ENCODE data around the gene DPH2. TPM values are rescaled to one million over a fixed set of nuclear protein-coding genes. Genes with fewer than 3 reads are reported as not detected.

The DPH2 gene
- polyA plus RNA-seq, 3 donors = 13.0 to 23.6 (median 14.1) TPM

DNA sequence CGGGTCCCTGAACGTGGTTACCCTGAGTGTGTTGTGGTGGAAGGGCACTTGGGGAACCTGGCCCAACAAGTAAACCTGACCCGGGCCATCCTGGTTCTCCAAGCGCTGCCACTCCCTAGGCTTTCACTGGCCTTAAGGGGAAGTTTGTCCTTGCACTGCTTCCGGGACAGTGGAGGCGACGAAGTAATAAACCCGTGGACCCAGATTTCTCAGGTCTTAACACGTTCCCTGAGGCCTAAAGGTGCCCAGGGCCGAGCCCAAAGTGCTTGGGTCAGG lies 21.3 kb downstream of the DPH2 start:
- H3K36me3 Mint-ChIP-seq = no peaks in the 10 kb centered on the region
- Histone ChIP-seq H3K9me3 (replicated peaks in 1 of 2; ENCODE audit: control insufficient read depth in 1 of 2, insufficient read depth in 1 of 2, low read length in 2 of 2) (no peaks in the 10 kb centered on the region), H3K79me2 (ENCODE audit: insufficient read depth, low read length) (no peaks in the 10 kb centered on the region), H3K4me2 (replicated peaks; ENCODE audit: extremely low read depth, low read length, poor library complexity, severe bottlenecking) (peak overlapping the region; percentile 93), H2AFZ (ENCODE audit: insufficient read depth, low read depth, low read length, poor library complexity, severe bottlenecking) (peak overlapping the region; percentile 90), H3K27ac (ENCODE audit: low read depth in 1 of 2, low read length in 2 of 2) (peak overlapping the region; percentile 56 to 82), H4K20me1 (ENCODE audit: insufficient read depth, low read length) (no peaks in the 10 kb centered on the region), H3K4me3 (replicated peaks in 1 of 3; ENCODE audit: low read depth in 2 of 3, low read length in 3 of 3) (peak overlapping the region; percentile 49 to 92 (median 67)), H3K4me1 (ENCODE audit: control insufficient read depth in 1 of 2, insufficient read depth in 2 of 2, low read length in 2 of 2) (peaks cover 13 to 19% of the 10 kb centered on the region in 2 donors), H3K36me3 (replicated peaks in 1 of 2; ENCODE audit: control insufficient read depth in 1 of 2, insufficient read depth in 2 of 2, low read length in 2 of 2) (no peaks in the 10 kb centered on the region), H3K9ac (ENCODE audit: insufficient read depth, low read length, poor library complexity, severe bottlenecking) (peak overlapping the region; percentile 64), H3K27me3 (ENCODE audit: control insufficient read depth in 2 of 2, insufficient read depth in 2 of 2, low read length in 2 of 2) (no peaks in the 10 kb centered on the region)
- no peak for DNase-seq
- TF ChIP-seq, protein P1, sequence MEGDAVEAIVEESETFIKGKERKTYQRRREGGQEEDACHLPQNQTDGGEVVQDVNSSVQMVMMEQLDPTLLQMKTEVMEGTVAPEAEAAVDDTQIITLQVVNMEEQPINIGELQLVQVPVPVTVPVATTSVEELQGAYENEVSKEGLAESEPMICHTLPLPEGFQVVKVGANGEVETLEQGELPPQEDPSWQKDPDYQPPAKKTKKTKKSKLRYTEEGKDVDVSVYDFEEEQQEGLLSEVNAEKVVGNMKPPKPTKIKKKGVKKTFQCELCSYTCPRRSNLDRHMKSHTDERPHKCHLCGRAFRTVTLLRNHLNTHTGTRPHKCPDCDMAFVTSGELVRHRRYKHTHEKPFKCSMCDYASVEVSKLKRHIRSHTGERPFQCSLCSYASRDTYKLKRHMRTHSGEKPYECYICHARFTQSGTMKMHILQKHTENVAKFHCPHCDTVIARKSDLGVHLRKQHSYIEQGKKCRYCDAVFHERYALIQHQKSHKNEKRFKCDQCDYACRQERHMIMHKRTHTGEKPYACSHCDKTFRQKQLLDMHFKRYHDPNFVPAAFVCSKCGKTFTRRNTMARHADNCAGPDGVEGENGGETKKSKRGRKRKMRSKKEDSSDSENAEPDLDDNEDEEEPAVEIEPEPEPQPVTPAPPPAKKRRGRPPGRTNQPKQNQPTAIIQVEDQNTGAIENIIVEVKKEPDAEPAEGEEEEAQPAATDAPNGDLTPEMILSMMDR (IDR thresholded peaks at IDR 0.05) = no peak
- H3K27me3 Mint-ChIP-seq (ENCODE audit: low read depth in 3 of 3) = peaks cover 2 to 10% (median 8%) of the 10 kb centered on the region in 3 donors
- peaks cover 0 to 2% (median 0%) of the 10 kb centered on the region in 7 donors for H3K9me3 Mint-ChIP-seq
- H3K4me1 Mint-ChIP-seq = peaks cover 18% of the 10 kb centered on the region
- intact Hi-C loops (cut with micrococcal nuclease) = no loop called here
- H3K27ac Mint-ChIP-seq = peak overlapping the region; percentile 81 to 96 (median 92)
- peak overlapping the region; percentile 96 for H3K4me3 Mint-ChIP-seq
- 0% methylated on average over 10 of the region's 10 CpGs for WGBS (ENCODE audit: insufficient coverage)

DNA sequence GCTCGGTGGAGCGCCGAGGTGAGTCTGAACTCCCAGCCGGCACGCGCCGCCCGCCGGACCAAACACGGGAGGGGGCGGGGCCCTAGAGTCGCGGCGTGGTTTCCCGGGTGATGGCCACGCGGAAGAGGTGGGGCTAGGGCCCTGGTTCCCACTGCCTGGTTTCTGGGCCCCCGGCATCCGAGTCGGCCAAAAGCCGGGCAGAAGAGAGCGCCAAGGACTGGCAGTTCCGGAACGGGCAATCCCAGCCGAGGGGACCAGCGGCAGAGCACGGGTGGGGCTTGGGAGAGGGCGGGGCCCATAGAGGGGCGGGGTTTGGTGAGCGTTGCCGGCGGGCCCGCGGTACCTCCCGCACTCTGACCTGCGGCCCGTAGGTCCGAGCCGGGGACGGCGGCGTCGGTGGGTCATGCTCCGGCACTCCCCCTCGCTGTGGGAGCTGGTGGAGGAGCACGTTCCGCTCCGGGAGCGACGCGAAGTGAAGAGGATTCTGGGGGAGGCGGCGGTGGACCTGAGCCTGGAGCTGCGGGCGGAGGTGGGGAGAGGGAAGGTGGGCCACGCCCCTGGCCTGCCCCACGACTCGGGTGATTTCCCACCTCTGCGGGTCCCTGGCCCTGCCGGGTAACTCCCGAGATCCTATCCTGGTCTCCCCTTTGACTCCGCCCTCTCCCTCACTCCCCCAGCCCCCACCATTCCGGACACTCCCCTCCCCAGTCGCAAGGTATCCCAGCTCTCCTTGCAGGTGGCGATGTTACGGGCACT lies 21.8 kb downstream of the DPH2 start, which contains the start of gene CCDC24:
CCDC24 (plus strand) TSS at position 124 of the 756 bp plus-strand sequence; CDS start at position 404, 280 bp downstream.
- H3K9me3 Mint-ChIP-seq = peaks cover 0 to 1% (median 0%) of the 10 kb centered on the region in 7 donors

More for the DNA sequence above, 21.8 kb downstream of the DPH2 start, which contains the start of gene CCDC24:
- Mint-ChIP-seq H3K4me3 (peak within 1 kb of the TSS; percentile 96), H3K27me3 (ENCODE audit: low read depth in 3 of 3) (peaks cover 2 to 10% (median 7%) of the 10 kb centered on the region in 3 donors), H3K36me3 (no peaks in the 10 kb centered on the region), H3K27ac (peak within 1 kb of the TSS; percentile 81 to 96 (median 92)), H3K4me1 (peaks cover 18% of the 10 kb centered on the region)
- no peaks in the 10 kb centered on the region for H3K27me3 ChIP-seq (ENCODE audit: control insufficient read depth in 2 of 2, insufficient read depth in 2 of 2, low read length in 2 of 2)
- H3K4me3 ChIP-seq (replicated peaks in 1 of 3; ENCODE audit: low read depth in 2 of 3, low read length in 3 of 3) = peak within 1 kb of the TSS; percentile 49 to 92 (median 67)
- no peaks in the 10 kb centered on the region for H4K20me1 ChIP-seq (ENCODE audit: insufficient read depth, low read length)
- H3K9ac ChIP-seq (ENCODE audit: insufficient read depth, low read length, poor library complexity, severe bottlenecking) = peak within 1 kb of the TSS; percentile 64
- under 1% methylated on average over 53 of the region's 66 CpGs for WGBS (ENCODE audit: insufficient coverage)
- H3K4me2 ChIP-seq (replicated peaks; ENCODE audit: extremely low read depth, low read length, poor library complexity, severe bottlenecking) = peak within 1 kb of the TSS; percentile 93
- H3K9me3 ChIP-seq (replicated peaks in 1 of 2; ENCODE audit: control insufficient read depth in 1 of 2, insufficient read depth in 1 of 2, low read length in 2 of 2) = no peaks in the 10 kb centered on the region
- H3K79me2 ChIP-seq (ENCODE audit: insufficient read depth, low read length) = no peaks in the 10 kb centered on the region
- TF ChIP-seq, protein P1 (IDR thresholded peaks at IDR 0.05) = no peak
- no peaks in the 10 kb centered on the region for H3K36me3 ChIP-seq (replicated peaks in 1 of 2; ENCODE audit: control insufficient read depth in 1 of 2, insufficient read depth in 2 of 2, low read length in 2 of 2)
- peak; percentile 67 to 77 (median 71) for DNase-seq
- intact Hi-C loops (cut with micrococcal nuclease) = no loop called here
- H3K4me1 ChIP-seq (ENCODE audit: control insufficient read depth in 1 of 2, insufficient read depth in 2 of 2, low read length in 2 of 2) = peaks cover 13 to 19% of the 10 kb centered on the region in 2 donors
- peak within 1 kb of the TSS; percentile 90 for H2AFZ ChIP-seq (ENCODE audit: insufficient read depth, low read depth, low read length, poor library complexity, severe bottlenecking)
- peak within 1 kb of the TSS; percentile 56 to 82 for H3K27ac ChIP-seq (ENCODE audit: low read depth in 1 of 2, low read length in 2 of 2)
